ENCODE data around the gene CCDC146.

GRCh38 chr7:77258014-77258413 is 135.6 kb downstream of the CCDC146 start:
- no peak for TF ChIP-seq POLR2A (IDR thresholded peaks at IDR 0.05)
- no peak for TF ChIP-seq CTCF (IDR thresholded peaks at IDR 0.05)
- no peak for TF ChIP-seq EP300 (IDR thresholded peaks at IDR 0.05)

Measured in ovary (tissue), 3 donors.